ENCODE results near the gene RFK. TPM values are rescaled to one million over a fixed set of nuclear protein-coding genes. Genes with fewer than 3 reads are reported as not detected.

RFK gene
- total RNA-seq, 1 donor from 2014 or later, result 7.7 TPM

DNA sequence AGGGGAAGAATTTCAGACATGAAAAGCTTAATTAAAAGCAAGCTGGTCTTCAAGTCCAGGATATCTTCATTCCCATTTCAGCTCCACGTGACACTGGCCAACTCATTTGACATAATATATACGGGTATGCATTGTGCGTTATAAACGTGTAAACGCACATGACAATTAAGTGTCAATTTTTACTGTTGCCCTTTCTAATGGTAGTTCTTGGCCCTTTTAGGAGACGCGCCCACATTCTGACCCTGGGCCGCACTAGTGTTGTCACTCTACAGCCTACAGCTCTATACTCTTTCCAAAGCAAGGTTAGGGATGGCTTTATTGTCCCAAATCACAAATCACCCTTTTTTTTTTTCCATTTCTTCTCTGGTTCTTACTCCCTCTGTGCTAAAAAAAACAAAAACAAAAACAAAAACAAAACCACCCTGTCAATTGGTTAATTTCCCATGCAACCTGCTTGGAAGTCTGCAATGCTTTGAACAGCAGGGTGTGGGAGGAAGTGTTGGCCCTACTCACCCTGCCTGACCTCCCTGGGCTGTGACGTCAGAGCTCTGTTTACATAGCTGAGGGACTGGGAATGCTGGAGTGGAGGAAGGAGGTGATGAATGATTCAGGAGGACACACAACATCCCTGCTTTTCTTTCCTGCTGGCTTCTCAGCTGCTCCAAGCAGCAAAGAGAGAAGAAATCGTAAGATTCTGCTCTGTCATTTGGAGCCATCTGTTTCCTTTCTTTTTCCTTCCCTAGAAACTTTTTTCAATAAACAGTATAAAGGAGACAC is 19.3 kb downstream of the RFK start:
- no peaks in the 10 kb centered on the region for H3K27me3 Mint-ChIP-seq
- H3K4me1 Mint-ChIP-seq, result no peaks in the 10 kb centered on the region
- ChIA-PET POLR2A (no interaction called here), CTCF (no interaction called here)
- intact Hi-C loops (cut with micrococcal nuclease), result no loop called here
- TF ChIP-seq, protein P1, sequence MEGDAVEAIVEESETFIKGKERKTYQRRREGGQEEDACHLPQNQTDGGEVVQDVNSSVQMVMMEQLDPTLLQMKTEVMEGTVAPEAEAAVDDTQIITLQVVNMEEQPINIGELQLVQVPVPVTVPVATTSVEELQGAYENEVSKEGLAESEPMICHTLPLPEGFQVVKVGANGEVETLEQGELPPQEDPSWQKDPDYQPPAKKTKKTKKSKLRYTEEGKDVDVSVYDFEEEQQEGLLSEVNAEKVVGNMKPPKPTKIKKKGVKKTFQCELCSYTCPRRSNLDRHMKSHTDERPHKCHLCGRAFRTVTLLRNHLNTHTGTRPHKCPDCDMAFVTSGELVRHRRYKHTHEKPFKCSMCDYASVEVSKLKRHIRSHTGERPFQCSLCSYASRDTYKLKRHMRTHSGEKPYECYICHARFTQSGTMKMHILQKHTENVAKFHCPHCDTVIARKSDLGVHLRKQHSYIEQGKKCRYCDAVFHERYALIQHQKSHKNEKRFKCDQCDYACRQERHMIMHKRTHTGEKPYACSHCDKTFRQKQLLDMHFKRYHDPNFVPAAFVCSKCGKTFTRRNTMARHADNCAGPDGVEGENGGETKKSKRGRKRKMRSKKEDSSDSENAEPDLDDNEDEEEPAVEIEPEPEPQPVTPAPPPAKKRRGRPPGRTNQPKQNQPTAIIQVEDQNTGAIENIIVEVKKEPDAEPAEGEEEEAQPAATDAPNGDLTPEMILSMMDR (IDR thresholded peaks at IDR 0.05), result no peak
- no peak overlapping the region for H3K4me3 Mint-ChIP-seq
- no peaks in the 10 kb centered on the region for H3K36me3 Mint-ChIP-seq (ENCODE audit: low read depth)
- ATAC-seq (ENCODE audit: low read depth) (no peak), DNase-seq (no peak)
- no peaks in the 10 kb centered on the region for H3K9me3 Mint-ChIP-seq
- no peak overlapping the region for H3K27ac Mint-ChIP-seq

DNA sequence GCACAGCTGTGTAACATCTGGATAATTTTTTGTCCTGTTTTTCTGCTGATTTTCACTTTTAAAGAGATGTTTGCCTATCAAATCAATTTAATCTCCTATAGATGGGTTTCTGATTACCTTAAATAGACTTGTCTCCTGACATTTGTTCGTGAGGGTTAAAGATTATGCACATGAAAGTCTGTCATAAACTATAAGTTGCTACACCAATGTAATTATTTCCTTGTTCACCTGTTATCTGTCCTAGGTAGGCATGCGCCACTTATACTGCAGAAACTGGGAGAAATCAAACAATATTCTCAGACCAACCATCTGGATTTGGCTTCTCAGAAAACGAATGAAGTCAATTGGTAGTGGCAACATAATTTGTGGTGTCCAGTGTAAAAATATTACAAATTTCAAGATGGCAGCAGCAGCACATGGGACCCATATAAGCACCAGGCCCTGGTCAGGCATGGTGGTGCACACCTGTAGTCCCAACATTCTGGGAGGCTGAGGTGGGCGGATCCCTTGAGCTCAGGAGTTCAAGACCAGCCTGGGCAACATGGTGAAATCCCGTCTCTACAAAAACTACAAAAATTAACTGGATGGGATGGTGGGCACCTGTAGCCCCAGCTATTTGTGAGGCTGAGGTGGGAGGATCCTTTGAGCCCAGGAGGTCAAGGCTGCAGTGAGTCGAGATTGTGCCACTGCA is 20.3 kb downstream of the RFK start:
- no peaks in the 10 kb centered on the region for H3K4me1 Mint-ChIP-seq
- H3K4me3 Mint-ChIP-seq, result no peak overlapping the region
- ATAC-seq (ENCODE audit: low read depth) (no peak), DNase-seq (no peak)
- H3K9me3 Mint-ChIP-seq, result no peaks in the 10 kb centered on the region
- no peak overlapping the region for H3K27ac Mint-ChIP-seq
- no peaks in the 10 kb centered on the region for H3K27me3 Mint-ChIP-seq
- POLR2A ChIA-PET, result no interaction called here
- no peaks in the 10 kb centered on the region for H3K36me3 Mint-ChIP-seq (ENCODE audit: low read depth)
- TF ChIP-seq, protein P1 (IDR thresholded peaks at IDR 0.05), result no peak
- intact Hi-C loops (cut with micrococcal nuclease), result no loop called here
- CTCF ChIA-PET, result no interaction called here

DNA sequence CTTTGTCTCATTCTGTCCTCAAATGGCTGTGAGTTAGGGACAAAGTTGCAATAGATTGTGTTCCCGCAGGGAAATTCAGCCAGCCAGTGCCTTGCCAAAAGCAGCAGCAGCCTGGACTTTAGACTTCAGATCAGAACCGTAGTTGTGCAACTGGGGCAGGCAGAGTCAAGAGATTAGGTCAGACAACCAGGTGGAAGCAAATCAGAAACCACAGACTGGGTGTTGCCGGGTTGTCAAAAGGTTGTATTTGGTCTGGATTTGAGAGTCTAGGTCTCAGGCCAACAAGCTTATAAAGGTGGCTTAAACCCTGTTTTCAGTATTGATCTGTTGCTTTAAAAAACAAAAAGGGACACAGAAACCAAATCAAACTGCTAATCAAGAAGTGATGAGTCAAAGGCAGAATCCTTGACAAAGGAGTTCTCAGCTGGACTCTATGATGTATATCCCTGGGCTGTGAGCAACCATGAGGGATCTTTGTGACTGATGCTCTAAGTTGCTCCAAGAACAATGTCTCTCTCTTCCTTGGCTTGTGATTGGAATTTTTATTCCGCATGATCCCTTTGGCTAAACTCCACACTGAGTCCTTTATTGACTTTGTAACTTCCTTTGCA is 20.9 kb downstream of the RFK start:
- intact Hi-C loops (cut with micrococcal nuclease), result no loop called here
- no peaks in the 10 kb centered on the region for H3K36me3 Mint-ChIP-seq (ENCODE audit: low read depth)
- POLR2A ChIA-PET, result no interaction called here
- H3K4me1 Mint-ChIP-seq, result no peaks in the 10 kb centered on the region
- TF ChIP-seq, protein P1 (IDR thresholded peaks at IDR 0.05), result no peak
- H3K27me3 Mint-ChIP-seq, result no peaks in the 10 kb centered on the region
- ATAC-seq (ENCODE audit: low read depth), result no peak
- no peak overlapping the region for H3K27ac Mint-ChIP-seq
- H3K4me3 Mint-ChIP-seq, result no peak overlapping the region
- CTCF ChIA-PET, result no interaction called here
- H3K9me3 Mint-ChIP-seq, result no peaks in the 10 kb centered on the region
- DNase-seq, result no peak

DNA sequence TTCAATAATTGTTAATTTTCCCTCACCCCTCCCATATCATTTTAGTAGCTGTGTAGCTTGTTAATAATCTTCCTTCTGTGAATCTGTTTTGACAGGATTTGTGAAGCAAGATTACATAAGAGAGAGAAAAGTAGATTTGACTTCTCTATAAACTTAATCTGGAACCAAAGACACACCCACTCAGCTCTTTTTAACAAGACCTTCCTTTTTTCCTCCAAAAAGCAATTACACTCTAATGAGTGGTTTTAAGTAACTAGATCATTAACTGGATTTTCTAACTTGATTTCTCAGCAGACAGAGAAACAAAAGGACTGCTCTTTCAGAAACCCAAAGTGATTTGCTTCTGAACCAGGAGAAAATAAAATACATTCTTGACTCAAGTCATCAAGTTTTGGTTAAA is 21.9 kb downstream of the RFK start:
- Mint-ChIP-seq H3K27me3 (peaks cover 3% of the 10 kb centered on the region), H3K9me3 (no peaks in the 10 kb centered on the region), H3K4me3 (no peak overlapping the region), H3K27ac (no peak overlapping the region), H3K4me1 (no peaks in the 10 kb centered on the region), H3K36me3 (ENCODE audit: low read depth) (no peaks in the 10 kb centered on the region)
- no peak for DNase-seq
- CTCF ChIA-PET, result no interaction called here
- ATAC-seq (ENCODE audit: low read depth), result no peak
- POLR2A ChIA-PET, result no interaction called here
- TF ChIP-seq, protein P1 (IDR thresholded peaks at IDR 0.05), result no peak
- intact Hi-C loops (cut with micrococcal nuclease), result no loop called here

DNA sequence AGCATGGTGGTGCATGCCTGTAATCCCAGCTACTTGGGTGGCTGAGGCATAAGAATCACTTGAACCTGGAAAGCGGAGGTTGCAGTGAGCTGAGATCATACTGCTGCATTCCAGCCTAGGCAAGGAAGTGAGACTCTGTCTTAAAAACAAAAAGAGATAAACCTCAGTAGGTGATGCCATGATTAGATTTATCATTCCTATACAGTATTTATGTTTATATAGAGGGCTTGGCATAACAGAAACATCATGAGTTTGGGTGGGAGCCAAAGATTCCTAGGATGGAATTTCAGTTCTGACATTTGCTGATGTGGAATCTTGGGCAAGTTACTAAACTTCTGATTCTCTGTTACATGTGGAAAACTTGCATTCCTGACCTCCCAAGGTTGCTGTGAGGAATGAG is 22.3 kb downstream of the RFK start:
- ChIA-PET CTCF (no interaction called here), POLR2A (no interaction called here)
- ATAC-seq (ENCODE audit: low read depth) (no peak), DNase-seq (no peak)
- Mint-ChIP-seq H3K36me3 (ENCODE audit: low read depth) (no peaks in the 10 kb centered on the region), H3K9me3 (no peaks in the 10 kb centered on the region), H3K27ac (no peak overlapping the region), H3K4me3 (no peak overlapping the region), H3K27me3 (peaks cover 3% of the 10 kb centered on the region), H3K4me1 (no peaks in the 10 kb centered on the region)
- intact Hi-C loops (cut with micrococcal nuclease), result no loop called here
- TF ChIP-seq, protein P1 (IDR thresholded peaks at IDR 0.05), result no peak

Measured in activated B cell treated with CpG ODN at 0.5 μM for 24 hours (primary cell).